GM23338 (cell line): ENCODE data around the gene TTC39A. TPM values are rescaled to one million over a fixed set of nuclear protein-coding genes. Genes with fewer than 3 reads are reported as not detected.

Experiments used
- ATAC-seq: fragments of 200-7000 bp; cut with Tn5 transposase; 3 replicates; pipeline ENCODE4 v1.9.1; 2020
- DNase-seq: peaks from one replicate; pipeline ENCODE4 v3.0.0-alpha.2; 2015; ENCODE audit warnings: low spot score
- H2AFZ ChIP-seq: fragments of 200-600 bp; sonication (generic); 2 replicates; pipeline ENCODE4 v1.8.0; 2016; ENCODE audit warnings: antibody characterized with exemption, mild to moderate bottlenecking, moderate library complexity
- H3F3A ChIP-seq: fragments of 200-600 bp; sonication (generic); replicated peaks from 2 replicates; pipeline ENCODE4 v1.8.0; 2017; ENCODE audit warnings: antibody characterized with exemption, mixed run types, low read depth
- H3K27ac ChIP-seq: fragments of 200-600 bp; sonication (generic); 2 replicates; pipeline ENCODE4 v1.6.1; 2016; ENCODE audit warnings: low read depth
- H3K27me3 ChIP-seq: fragments of 200-600 bp; sonication (generic); 2 replicates; pipeline ENCODE4 v1.8.0; 2016; ENCODE audit warnings: mild to moderate bottlenecking, mixed run types, moderate library complexity; ENCODE audit not compliant: insufficient read depth
- H3K36me3 ChIP-seq: fragments of 200-600 bp; sonication (generic); 2 replicates; pipeline ENCODE4 v1.8.0; 2016; ENCODE audit warnings: mild to moderate bottlenecking; ENCODE audit not compliant: insufficient read depth
- H3K4me1 ChIP-seq: fragments of 200-600 bp; sonication (generic); 2 replicates; pipeline ENCODE4 v1.8.0; 2016; ENCODE audit warnings: mild to moderate bottlenecking, moderate library complexity; ENCODE audit not compliant: insufficient read depth
- H3K4me2 ChIP-seq: fragments of 200-600 bp; sonication (generic); 2 replicates; pipeline ENCODE4 v1.7.1; 2017; ENCODE audit warnings: mixed run types
- H3K4me3 ChIP-seq: fragments of 200-600 bp; sonication (generic); 2 replicates; pipeline ENCODE4 v1.6.1; 2016; ENCODE audit warnings: mixed run types
- H3K79me2 ChIP-seq: fragments of 200-600 bp; sonication (generic); replicated peaks from 2 replicates; pipeline ENCODE4 v1.8.0; 2017; ENCODE audit warnings: mild to moderate bottlenecking; ENCODE audit not compliant: insufficient read depth
- H3K9me2 ChIP-seq: fragments of 200-600 bp; sonication (generic); 2 replicates; pipeline ENCODE4 v1.8.0; 2017; ENCODE audit not compliant: insufficient read depth
- H4K20me1 ChIP-seq: fragments of 200-600 bp; sonication (generic); replicated peaks from 2 replicates; pipeline ENCODE4 v1.8.0; 2017; ENCODE audit warnings: mild to moderate bottlenecking; ENCODE audit not compliant: insufficient read depth
- H3K27ac Mint-ChIP-seq: 2 replicates; pipeline ENCODE4 v1.8.0; 2020; ENCODE audit warnings: inconsistent platforms, mild to moderate bottlenecking, moderate library complexity, mixed read lengths
- H3K27me3 Mint-ChIP-seq: 3 replicates; pipeline ENCODE4 v1.8.0; 2022; ENCODE audit warnings: low read depth, mild to moderate bottlenecking, moderate library complexity, mixed read lengths, inconsistent platforms; ENCODE audit not compliant: insufficient read depth, poor library complexity
- H3K36me3 Mint-ChIP-seq: 3 replicates; pipeline ENCODE4 v1.8.0; 2021; ENCODE audit warnings: low read depth, mild to moderate bottlenecking, inconsistent platforms, moderate library complexity, mixed read lengths
- H3K4me1 Mint-ChIP-seq: 3 replicates; pipeline ENCODE4 v1.8.0; 2020; ENCODE audit warnings: mild to moderate bottlenecking, inconsistent platforms, mixed read lengths
- H3K4me3 Mint-ChIP-seq: 3 replicates; pipeline ENCODE4 v1.8.0; 2021; ENCODE audit warnings: moderate library complexity, mild to moderate bottlenecking, inconsistent platforms, mixed read lengths
- H3K9me3 Mint-ChIP-seq: 3 replicates; pipeline ENCODE4 v1.8.0; 2020; ENCODE audit warnings: moderate library complexity, mild to moderate bottlenecking, inconsistent platforms, mixed read lengths
- CREB1 ChIP-seq: fragments of 250-450 bp; sonication (Bioruptor Pico); IDR thresholded peaks from 2 replicates; pipeline ENCODE4 v1.5.0; 2020; ENCODE audit warnings: low read depth, mild to moderate bottlenecking, moderate library complexity
- CTCF ChIP-seq, 2 experiments: fragments of 200-600 bp in 1 of 2; sonication (generic) in 1 of 2; conservative IDR thresholded peaks; 2 replicates each; pipeline versions ENCODE4 v1.5.1 to v1.6.1; 2016 to 2017; ENCODE audit warnings: antibody characterized with exemption in 2 of 2, low read depth in 2 of 2, mild to moderate bottlenecking in 2 of 2, moderate library complexity in 1 of 2
- ETS1 ChIP-seq: IDR thresholded peaks from 2 replicates; pipeline ENCODE4 v1.6.1; 2016; ENCODE audit warnings: antibody characterized with exemption
- EZH2 ChIP-seq: fragments of 200-600 bp; sonication (generic); IDR thresholded peaks from one replicate; pipeline ENCODE4 v1.8.0; 2017; ENCODE audit warnings: antibody characterized with exemption, mild to moderate bottlenecking, low read depth; ENCODE audit not compliant: unreplicated experiment
- EZH2phosphoT487 ChIP-seq: fragments of 200-600 bp; sonication (generic); IDR thresholded peaks from one replicate; pipeline ENCODE4 v1.8.1; 2018; ENCODE audit warnings: antibody characterized with exemption; ENCODE audit not compliant: unreplicated experiment
- JUNB ChIP-seq: IDR thresholded peaks from one replicate; pipeline ENCODE4 v1.6.1; 2016; ENCODE audit warnings: antibody characterized with exemption; ENCODE audit not compliant: unreplicated experiment
- NANOG ChIP-seq: IDR thresholded peaks from 2 replicates; pipeline ENCODE4 v1.6.1; 2016; ENCODE audit warnings: antibody characterized with exemption, borderline replicate concordance
- POLR2AphosphoS5 ChIP-seq: IDR thresholded peaks from 2 replicates; pipeline ENCODE4 v1.6.1; 2016; ENCODE audit warnings: antibody characterized with exemption, low read depth
- REST ChIP-seq: IDR thresholded peaks from one replicate; pipeline ENCODE4 v1.6.1; 2018; ENCODE audit warnings: antibody characterized with exemption; ENCODE audit not compliant: unreplicated experiment
- STAT1 ChIP-seq: IDR thresholded peaks from one replicate; pipeline ENCODE4 v1.6.1; 2016; ENCODE audit warnings: antibody characterized with exemption; ENCODE audit not compliant: unreplicated experiment
- ZNF114 ChIP-seq: fragments of 250-450 bp; sonication (Bioruptor Pico); IDR thresholded peaks from 2 replicates; pipeline ENCODE4 v1.5.0; 2020; ENCODE audit warnings: mild to moderate bottlenecking, moderate library complexity
- ZNF331 ChIP-seq: fragments of 250-450 bp; sonication (Bioruptor Pico); IDR thresholded peaks from 2 replicates; pipeline ENCODE4 v1.5.0; 2020; ENCODE audit warnings: low read depth, mild to moderate bottlenecking, moderate library complexity
- ZNF462 ChIP-seq: fragments of 250-450 bp; sonication (Bioruptor Pico); IDR thresholded peaks from 2 replicates; pipeline ENCODE4 v1.5.0; 2020; ENCODE audit warnings: mild to moderate bottlenecking, moderate library complexity
- polyA plus RNA-seq: library from polyadenylated mRNA; unstranded; fragments of >200 nt; fragmentation: Nextera tagmentation; extraction: Ambion mirVana; gene quantifications from 2 replicates; pipeline ENCODE4 v1.2.1, GENCODE V29; 2016
- total RNA-seq: library from RNA; depleted of rRNA; stranded (reverse); fragments of >200 nt; shearing (Covaris generic); gene quantifications from 2 replicates; pipeline ENCODE4 v1.2.3, GENCODE V29; 2014

TTC39A gene
- total and polyA plus RNA-seq, 2 experiments from 2014 or later = 2.3 to 7.1 TPM

- peaks cover 14% of the 10 kb centered on the region for H3K4me1 Mint-ChIP-seq
- H3K27ac ChIP-seq = no peak overlapping the region
- H2AFZ ChIP-seq = peak overlapping the region; percentile 88
- H3K4me2 ChIP-seq = peak overlapping the region; percentile 97
- ATAC-seq (peak; percentile 49), DNase-seq (peak; percentile 60)
- H3K36me3 Mint-ChIP-seq = no peaks in the 10 kb centered on the region
- H3K9me3 Mint-ChIP-seq = no peaks in the 10 kb centered on the region
- peak overlapping the region; percentile 88 for H3K4me3 Mint-ChIP-seq
- H4K20me1 ChIP-seq = no peaks in the 10 kb centered on the region
- peaks cover 24% of the 10 kb centered on the region for H3K27me3 ChIP-seq
- peaks cover 12% of the 10 kb centered on the region for H3K27me3 Mint-ChIP-seq
- peaks cover 24% of the 10 kb centered on the region; the same call in 1 of the 2 replicates for H3K4me1 ChIP-seq
- no peaks in the 10 kb centered on the region for H3K36me3 ChIP-seq
- H3F3A ChIP-seq = no peaks in the 10 kb centered on the region
- H3K4me3 ChIP-seq = peak overlapping the region; percentile 83
- H3K79me2 ChIP-seq = no peaks in the 10 kb centered on the region
- TF ChIP-seq STAT1 (no peak), EZH2 (no peak), POLR2AphosphoS5 (no peak), CTCF (conservative IDR thresholded peaks at IDR 0.05; ENCODE audit: low read depth in 2 of 2) (no peak), ZNF114 (CRISPR knock-in tag) (no peak), NANOG (no peak), JUNB (no peak), REST (no peak), EZH2phosphoT487 (no peak), ETS1 (no peak), ZNF462 (CRISPR knock-in tag) (0 out of 2 replicates have a peak, but pooled peaks have one; percentile 36), CREB1 (CRISPR knock-in tag) (0 out of 2 replicates have a peak, but pooled peaks have one; percentile 25), ZNF331 (CRISPR knock-in tag) (no peak)
- H3K9me2 ChIP-seq = no peaks in the 10 kb centered on the region
- peak overlapping the region; percentile 14; the same call in 1 of the 2 replicates for H3K27ac Mint-ChIP-seq
These were observed 1.1 kb upstream of the TTC39A start for GRCh38 chr1:51331206-51332100.
